GM15510 (cell line): ENCODE data around the gene AQP2.

Experiments
- POLR2A ChIP-seq: IDR thresholded peaks from 3 replicates; pipeline ENCODE4 v1.6.1; 2011; ENCODE audit warnings: borderline replicate concordance; ENCODE audit not compliant: insufficient read length; ENCODE audit errors: extremely low read depth

Gene AQP2

DNA sequence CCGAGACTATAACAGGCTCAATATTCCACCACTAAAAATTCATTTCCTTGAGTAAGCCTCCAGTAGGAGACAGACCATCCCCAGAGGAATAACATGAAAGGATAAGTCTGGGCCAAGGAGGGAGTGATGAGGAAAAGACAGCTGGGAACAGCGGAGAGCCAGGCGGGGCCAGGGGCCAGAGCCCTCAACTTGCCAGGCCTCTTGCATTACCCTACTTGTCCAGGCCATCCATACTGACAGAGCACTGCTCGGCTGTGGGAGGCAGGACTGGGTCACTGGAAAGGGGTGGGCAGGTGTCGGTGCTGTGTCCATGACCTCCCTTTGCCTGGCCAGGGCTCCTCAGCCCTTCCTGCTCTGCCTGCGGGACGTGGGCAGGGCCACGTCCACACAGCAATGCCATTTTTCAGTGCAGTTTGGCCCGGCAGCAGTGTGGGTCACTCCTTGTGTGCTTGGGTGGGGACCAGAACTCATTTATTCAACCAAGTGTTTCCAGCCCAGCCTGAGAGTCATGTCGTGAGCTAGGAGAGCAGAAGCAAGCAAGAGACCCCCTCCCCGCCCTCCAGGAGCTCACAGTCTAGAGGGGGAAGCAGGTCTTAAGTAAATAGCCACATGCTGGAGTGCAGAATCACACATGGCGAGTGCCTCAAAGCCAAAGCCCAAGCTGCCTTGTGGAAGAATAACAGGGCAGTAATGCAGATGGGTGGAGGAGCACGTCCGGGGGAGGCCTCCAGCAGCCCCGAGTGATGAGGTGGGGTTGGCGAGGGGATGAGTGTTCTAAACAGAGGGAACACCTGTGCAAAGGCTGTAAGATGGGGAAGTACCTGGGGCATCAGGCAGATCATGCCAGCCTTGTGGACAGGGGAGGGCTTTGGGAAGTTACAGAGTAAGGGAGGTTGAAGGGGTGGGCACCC, 37.9 kb upstream of the AQP2 start:
- TF ChIP-seq POLR2A = no peak

- TF ChIP-seq POLR2A = no peak
Observed at GRCh38 chr12:49916129-49916919, 34.2 kb upstream of the AQP2 start.

GRCh38 chr12:49917166-49917787, 33.3 kb upstream of the AQP2 start:
- TF ChIP-seq POLR2A = no peak

DNA sequence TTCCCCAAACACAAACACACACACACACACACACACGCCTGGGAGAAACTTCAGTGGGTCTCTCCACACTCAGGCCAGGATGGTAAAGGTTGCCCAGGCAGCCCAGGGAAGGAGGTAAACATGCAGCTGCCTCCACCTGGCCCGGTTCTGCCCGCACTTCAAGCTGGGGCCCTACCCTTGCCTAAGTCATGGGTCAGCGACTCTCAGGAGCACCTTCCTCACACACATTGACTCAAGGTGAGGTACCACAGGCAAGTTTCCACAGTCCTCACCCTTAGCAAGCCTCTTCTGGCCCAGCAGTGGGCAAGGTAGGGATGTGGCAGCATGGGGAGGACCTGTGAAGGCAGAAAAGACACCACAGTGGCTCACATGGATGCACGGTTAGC, 32.8 kb upstream of the AQP2 start:
- TF ChIP-seq POLR2A = no peak

DNA sequence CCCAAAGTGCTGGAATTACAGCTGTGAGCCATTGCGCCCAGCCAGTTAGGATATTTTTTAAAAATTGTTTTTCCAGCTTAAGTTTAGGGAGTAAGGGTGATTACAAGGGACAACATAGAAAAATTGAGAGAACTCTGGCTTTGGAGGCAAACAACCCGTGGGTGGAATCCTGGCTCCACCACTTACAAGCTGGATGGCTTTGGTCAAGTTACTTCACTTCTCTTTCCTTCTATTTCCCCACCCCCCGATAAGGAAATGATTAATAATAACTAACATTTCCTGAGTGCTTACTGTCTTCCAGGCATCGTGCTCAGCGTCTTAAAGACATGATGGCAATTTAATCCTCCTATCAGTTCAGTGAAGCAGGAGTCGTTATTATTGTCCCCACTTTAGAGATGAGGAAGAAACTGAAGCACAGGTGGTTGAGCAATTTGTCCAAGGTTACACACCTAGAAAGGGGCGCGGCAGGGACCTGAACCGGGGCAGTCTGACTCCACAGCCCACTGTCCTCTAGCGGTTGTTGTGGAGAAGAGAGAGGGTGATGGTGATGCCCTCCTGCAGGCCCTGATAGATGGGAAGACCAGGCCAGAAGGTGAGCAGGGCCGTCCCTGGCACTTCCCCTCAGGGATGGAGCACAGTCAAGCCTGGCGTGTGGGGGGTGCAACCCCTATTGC, 30.2 kb upstream of the AQP2 start:
- TF ChIP-seq POLR2A = no peak

GRCh38 chr12:49920915-49921286, 29.6 kb upstream of the AQP2 start:
- TF ChIP-seq POLR2A = no peak

- TF ChIP-seq POLR2A = no peak
Observed at GRCh38 chr12:49921299-49921698, 29.2 kb upstream of the AQP2 start.

DNA sequence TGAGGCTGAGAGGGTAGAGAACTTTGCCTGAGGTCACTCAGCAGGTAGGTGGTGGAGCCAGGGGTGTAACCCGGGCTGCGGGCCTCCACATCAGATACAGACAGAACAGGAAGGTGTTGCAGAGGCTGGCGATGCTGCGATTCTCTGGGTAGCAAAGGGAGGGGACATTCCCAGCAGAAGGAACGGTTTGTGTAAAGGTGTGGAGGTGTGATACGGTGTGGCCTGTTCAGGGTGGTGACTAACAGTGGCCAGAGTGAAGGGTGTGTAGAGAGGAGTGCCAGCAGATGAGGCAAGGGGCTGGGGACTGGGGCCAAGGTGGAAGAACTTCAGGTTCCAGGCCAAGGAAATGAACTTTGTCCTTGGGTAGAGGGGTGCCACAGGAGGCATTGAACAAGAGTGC, 28.6 kb upstream of the AQP2 start:
- TF ChIP-seq POLR2A = no peak

- TF ChIP-seq POLR2A = no peak
Observed at GRCh38 chr12:49922349-49923034, 28.0 kb upstream of the AQP2 start.

GRCh38 chr12:49923035-49923644, 27.4 kb upstream of the AQP2 start:
- TF ChIP-seq POLR2A = no peak

- no peak for TF ChIP-seq POLR2A
Observed at GRCh38 chr12:49923880-49924556, 26.5 kb upstream of the AQP2 start.

- no peak for TF ChIP-seq POLR2A
Observed at GRCh38 chr12:49924628-49925246, 25.8 kb upstream of the AQP2 start.
